Hematopoietic multipotent progenitor cell treated with erythropoietin and hydrocortisone succinate and interleukin-3 and kit ligand, for 17 days (in vitro differentiated cells): ENCODE results near the gene CREB3L4.
"Not testable (repeated sequence)": the region's sequence is repeated elsewhere in the genome, so short reads cannot be mapped to it uniquely, and the experiment has no call there.

ENCODE experiments used
- DNase-seq: peaks from one replicate; pipeline ENCODE4 v3.0.0-alpha.2; 2015; ENCODE audit warnings: low spot score

CREB3L4 gene

GRCh38 chr1:153958111-153958960 is 9.4 kb upstream of the CREB3L4 start, which contains the start of gene CRTC2:
Gene CRTC2, minus strand, starts transcription at chr1:153958612. Its CDS starts 115 bp downstream, at chr1:153958497.
- DNase-seq: peak; percentile 99

GRCh38 chr1:153958961-153959260 is 8.8 kb upstream of the CREB3L4 start:
- DNase-seq: no peak

- DNase-seq: peak; percentile 45
These were observed 8.2 kb upstream of the CREB3L4 start for GRCh38 chr1:153959454-153959853.

GRCh38 chr1:153960206-153960605 is 7.5 kb upstream of the CREB3L4 start:
- no peak for DNase-seq

GRCh38 chr1:153961421-153961820 is 6.3 kb upstream of the CREB3L4 start:
- DNase-seq: no peak

- DNase-seq: peak; percentile 44
These were observed 5.3 kb upstream of the CREB3L4 start for GRCh38 chr1:153962088-153963029.

- peak; percentile 97 for DNase-seq
These were observed 4.5 kb upstream of the CREB3L4 start, which contains the start of gene SLC39A1 for GRCh38 chr1:153963030-153963849. Gene SLC39A1, minus strand, starts transcription at chr1:153963537. Its CDS starts 822 bp downstream, at chr1:153962715.

- DNase-seq: no peak
These were observed 3.8 kb upstream of the CREB3L4 start for GRCh38 chr1:153963850-153964331.

- no peak for DNase-seq
These were observed 280 bp downstream of the CREB3L4 start for GRCh38 chr1:153968000-153968363.

- DNase-seq: no peak
These were observed 706 bp downstream of the CREB3L4 start for GRCh38 chr1:153968408-153968807.

GRCh38 chr1:153968972-153969371 is 1.3 kb downstream of the CREB3L4 start:
- no peak for DNase-seq

- no peak for DNase-seq
These were observed 2.6 kb downstream of the CREB3L4 start for GRCh38 chr1:153970346-153970745.

- DNase-seq: no peak
These were observed 5.4 kb downstream of the CREB3L4 start for GRCh38 chr1:153973071-153973470.

GRCh38 chr1:153973525-153973924 is 5.8 kb downstream of the CREB3L4 start:
- no peak for DNase-seq

- DNase-seq: no peak
These were observed 9.1 kb downstream of the CREB3L4 start for GRCh38 chr1:153976819-153977249.

- DNase-seq: peak; percentile 86
These were observed 9.8 kb downstream of the CREB3L4 start, which contains the start of gene JTB for GRCh38 chr1:153977250-153978240. Gene JTB, minus strand, starts transcription at chr1:153977674. Its CDS starts 422 bp downstream, at chr1:153977252.

- no peak for DNase-seq
These were observed 10.7 kb downstream of the CREB3L4 start for GRCh38 chr1:153978274-153978909.

- DNase-seq: not testable (repeated sequence)
These were observed 11.4 kb downstream of the CREB3L4 start for GRCh38 chr1:153979091-153979490.

- DNase-seq: not testable (repeated sequence)
These were observed 14.0 kb downstream of the CREB3L4 start for GRCh38 chr1:153981735-153982134.
